HepG2 (cell line): ENCODE results near the gene SEMA3F.

Experiments used
- CEBPZ ChIP-seq: IDR thresholded peaks from 2 replicates; pipeline ENCODE4 v1.6.1; 2012; ENCODE audit warnings: low read length, improper control_type of control experiment
- TAF1 ChIP-seq: sonication (generic); formaldehyde crosslinking; IDR thresholded peaks from 2 replicates; pipeline ENCODE4 v1.4.0; 2020; ENCODE audit warnings: missing genetic modification reagents
- ZBTB49 ChIP-seq: sonication (generic); formaldehyde crosslinking; IDR thresholded peaks from 2 replicates; pipeline ENCODE4 v1.4.0; 2020; ENCODE audit warnings: missing genetic modification reagents, borderline replicate concordance
- ZFP37 ChIP-seq: sonication (generic); formaldehyde crosslinking; IDR thresholded peaks from 2 replicates; pipeline ENCODE4 v1.4.0; 2020; ENCODE audit warnings: missing genetic modification reagents, borderline replicate concordance
- TF ChIP-seq, protein P1 (sequence below): sonication (generic); formaldehyde crosslinking; IDR thresholded peaks from 2 replicates; pipeline ENCODE4 v1.5.0; 2020; ENCODE audit warnings: mild to moderate bottlenecking, missing genetic modification reagents, moderate library complexity

- no peak for TF ChIP-seq TAF1 (CRISPR knock-in tag)
- no peak for TF ChIP-seq CEBPZ
- TF ChIP-seq, protein P1, sequence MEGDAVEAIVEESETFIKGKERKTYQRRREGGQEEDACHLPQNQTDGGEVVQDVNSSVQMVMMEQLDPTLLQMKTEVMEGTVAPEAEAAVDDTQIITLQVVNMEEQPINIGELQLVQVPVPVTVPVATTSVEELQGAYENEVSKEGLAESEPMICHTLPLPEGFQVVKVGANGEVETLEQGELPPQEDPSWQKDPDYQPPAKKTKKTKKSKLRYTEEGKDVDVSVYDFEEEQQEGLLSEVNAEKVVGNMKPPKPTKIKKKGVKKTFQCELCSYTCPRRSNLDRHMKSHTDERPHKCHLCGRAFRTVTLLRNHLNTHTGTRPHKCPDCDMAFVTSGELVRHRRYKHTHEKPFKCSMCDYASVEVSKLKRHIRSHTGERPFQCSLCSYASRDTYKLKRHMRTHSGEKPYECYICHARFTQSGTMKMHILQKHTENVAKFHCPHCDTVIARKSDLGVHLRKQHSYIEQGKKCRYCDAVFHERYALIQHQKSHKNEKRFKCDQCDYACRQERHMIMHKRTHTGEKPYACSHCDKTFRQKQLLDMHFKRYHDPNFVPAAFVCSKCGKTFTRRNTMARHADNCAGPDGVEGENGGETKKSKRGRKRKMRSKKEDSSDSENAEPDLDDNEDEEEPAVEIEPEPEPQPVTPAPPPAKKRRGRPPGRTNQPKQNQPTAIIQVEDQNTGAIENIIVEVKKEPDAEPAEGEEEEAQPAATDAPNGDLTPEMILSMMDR (CRISPR knock-in tag), result no peak
- no peak for TF ChIP-seq ZBTB49 (CRISPR knock-in tag)
- no peak for TF ChIP-seq ZFP37 (CRISPR knock-in tag)
Observed at GRCh38 chr3:50222169-50222528, 67.0 kb downstream of the SEMA3F start.
